Neutrophil (primary cell): ENCODE results near the gene LPP.

Experiments
- H3K27ac ChIP-seq: fragments of 200-600 bp; sonication (generic); 2 replicates; pipeline ENCODE4 v1.5.1; 2016; ENCODE audit warnings: mild to moderate bottlenecking, moderate library complexity
- H3K27me3 ChIP-seq: fragments of 200-600 bp; sonication (generic); 2 replicates; pipeline ENCODE4 v1.6.0; 2016; ENCODE audit warnings: mild to moderate bottlenecking
- H3K36me3 ChIP-seq: fragments of 200-600 bp; sonication (generic); 2 replicates; pipeline ENCODE4 v1.5.1; 2017
- H3K4me1 ChIP-seq, 2 experiments: fragments of 200-600 bp in 1 of 2; sonication (generic) in 1 of 2; 1 replicate in 1 of 2; 2 replicates in 1 of 2; pipeline versions ENCODE4 v1.5.1 to v1.6.1; 2013 to 2016; ENCODE audit warnings: low read depth in 1 of 2, low read length in 1 of 2, mild to moderate bottlenecking in 1 of 2, moderate library complexity in 1 of 2; ENCODE audit not compliant: control insufficient read depth in 1 of 2, insufficient read depth in 1 of 2
- H3K4me3 ChIP-seq, 2 experiments: fragments of 200-600 bp in 1 of 2; sonication (generic) in 1 of 2; 1 replicate in 1 of 2; 2 replicates in 1 of 2; pipeline ENCODE4 v1.5.1; 2013 to 2016; ENCODE audit warnings: low read depth in 1 of 2, low read length in 1 of 2, mild to moderate bottlenecking in 1 of 2, moderate library complexity in 1 of 2
- H3K9me3 ChIP-seq: fragments of 200-600 bp; sonication (generic); 2 replicates; pipeline ENCODE4 v1.5.1; 2016
- TF ChIP-seq, protein P1 (sequence below): fragments of 200-600 bp; sonication (generic); IDR thresholded peaks from 2 replicates; pipeline ENCODE4 v1.5.1; 2016; ENCODE audit warnings: antibody characterized with exemption

Gene LPP

DNA sequence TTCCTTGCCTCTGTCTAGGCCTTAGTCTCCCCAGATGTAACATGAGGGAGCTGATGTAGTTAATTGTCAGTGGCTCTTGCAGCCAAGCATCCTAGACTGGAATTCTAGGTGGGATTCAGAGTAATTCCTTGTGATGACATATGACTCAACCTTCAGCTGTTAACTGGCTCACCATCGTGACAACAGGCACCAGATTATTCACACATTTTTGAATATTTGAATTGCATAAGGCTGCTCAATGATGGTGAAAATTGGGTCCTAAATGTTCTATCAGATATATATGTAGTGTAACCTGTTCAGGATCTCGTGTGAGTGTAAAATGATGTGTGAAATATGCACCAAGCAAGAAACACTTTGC lies 405.1 kb downstream of the LPP start:
- Histone ChIP-seq H3K27me3 (no peaks in the 10 kb centered on the region), H3K4me3 (no peak overlapping the region), H3K4me1 (peaks cover 0 to 31% of the 10 kb centered on the region in 2 experiments), H3K9me3 (no peaks in the 10 kb centered on the region), H3K36me3 (no peaks in the 10 kb centered on the region), H3K27ac (no peak overlapping the region)
- TF ChIP-seq, protein P1, sequence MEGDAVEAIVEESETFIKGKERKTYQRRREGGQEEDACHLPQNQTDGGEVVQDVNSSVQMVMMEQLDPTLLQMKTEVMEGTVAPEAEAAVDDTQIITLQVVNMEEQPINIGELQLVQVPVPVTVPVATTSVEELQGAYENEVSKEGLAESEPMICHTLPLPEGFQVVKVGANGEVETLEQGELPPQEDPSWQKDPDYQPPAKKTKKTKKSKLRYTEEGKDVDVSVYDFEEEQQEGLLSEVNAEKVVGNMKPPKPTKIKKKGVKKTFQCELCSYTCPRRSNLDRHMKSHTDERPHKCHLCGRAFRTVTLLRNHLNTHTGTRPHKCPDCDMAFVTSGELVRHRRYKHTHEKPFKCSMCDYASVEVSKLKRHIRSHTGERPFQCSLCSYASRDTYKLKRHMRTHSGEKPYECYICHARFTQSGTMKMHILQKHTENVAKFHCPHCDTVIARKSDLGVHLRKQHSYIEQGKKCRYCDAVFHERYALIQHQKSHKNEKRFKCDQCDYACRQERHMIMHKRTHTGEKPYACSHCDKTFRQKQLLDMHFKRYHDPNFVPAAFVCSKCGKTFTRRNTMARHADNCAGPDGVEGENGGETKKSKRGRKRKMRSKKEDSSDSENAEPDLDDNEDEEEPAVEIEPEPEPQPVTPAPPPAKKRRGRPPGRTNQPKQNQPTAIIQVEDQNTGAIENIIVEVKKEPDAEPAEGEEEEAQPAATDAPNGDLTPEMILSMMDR: no peak

DNA sequence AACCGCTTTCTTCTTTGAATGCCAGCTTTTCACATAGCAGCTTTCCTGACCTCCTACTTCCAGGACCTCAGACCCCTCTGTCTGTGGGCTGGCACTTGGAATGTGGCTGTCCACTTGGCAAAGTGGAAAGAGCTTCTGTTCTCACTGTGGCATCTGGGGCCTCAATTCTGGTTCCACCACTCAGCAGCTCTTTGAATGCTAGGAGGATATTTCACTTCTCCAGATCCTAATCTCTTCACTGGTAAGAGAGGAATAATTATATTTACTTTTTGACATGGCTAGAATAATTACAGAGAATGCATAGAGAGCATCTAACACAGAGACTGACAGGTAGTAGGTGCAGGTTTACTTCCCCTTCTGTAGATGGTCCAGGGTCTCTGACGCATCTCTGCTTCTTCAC lies 405.9 kb downstream of the LPP start:
- no peak overlapping the region for H3K4me3 ChIP-seq

DNA sequence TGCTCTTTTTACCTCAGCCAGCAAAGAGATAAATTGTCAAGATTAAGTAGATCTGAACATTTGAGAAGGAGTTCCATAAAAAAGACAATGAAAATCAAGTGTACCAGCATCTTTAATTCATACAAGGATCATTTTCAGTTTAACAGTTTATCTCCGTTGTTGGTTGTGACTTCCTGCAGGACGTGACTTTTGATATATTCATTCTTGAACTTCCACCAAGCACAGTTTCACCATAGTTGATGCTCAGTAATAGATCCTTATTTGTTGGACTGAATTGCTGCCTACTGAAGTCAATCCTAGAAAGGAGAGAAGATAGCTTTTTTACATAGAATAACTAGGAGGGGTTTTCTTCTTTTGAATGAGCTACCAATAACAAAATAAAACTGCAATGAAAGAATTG lies 408.2 kb downstream of the LPP start:
- Histone ChIP-seq H3K4me1 (peaks cover 0 to 17% of the 10 kb centered on the region in 2 experiments), H3K27me3 (no peaks in the 10 kb centered on the region), H3K4me3 (no peak overlapping the region), H3K36me3 (no peaks in the 10 kb centered on the region), H3K27ac (no peak overlapping the region), H3K9me3 (no peaks in the 10 kb centered on the region)
- TF ChIP-seq, protein P1: no peak

More for the DNA sequence above, 405.9 kb downstream of the LPP start:
- Histone ChIP-seq H3K9me3 (no peaks in the 10 kb centered on the region), H3K4me1 (peaks cover 0 to 30% of the 10 kb centered on the region in 2 experiments), H3K27me3 (no peaks in the 10 kb centered on the region), H3K27ac (no peak overlapping the region), H3K36me3 (no peaks in the 10 kb centered on the region)
- TF ChIP-seq, protein P1: no peak

DNA sequence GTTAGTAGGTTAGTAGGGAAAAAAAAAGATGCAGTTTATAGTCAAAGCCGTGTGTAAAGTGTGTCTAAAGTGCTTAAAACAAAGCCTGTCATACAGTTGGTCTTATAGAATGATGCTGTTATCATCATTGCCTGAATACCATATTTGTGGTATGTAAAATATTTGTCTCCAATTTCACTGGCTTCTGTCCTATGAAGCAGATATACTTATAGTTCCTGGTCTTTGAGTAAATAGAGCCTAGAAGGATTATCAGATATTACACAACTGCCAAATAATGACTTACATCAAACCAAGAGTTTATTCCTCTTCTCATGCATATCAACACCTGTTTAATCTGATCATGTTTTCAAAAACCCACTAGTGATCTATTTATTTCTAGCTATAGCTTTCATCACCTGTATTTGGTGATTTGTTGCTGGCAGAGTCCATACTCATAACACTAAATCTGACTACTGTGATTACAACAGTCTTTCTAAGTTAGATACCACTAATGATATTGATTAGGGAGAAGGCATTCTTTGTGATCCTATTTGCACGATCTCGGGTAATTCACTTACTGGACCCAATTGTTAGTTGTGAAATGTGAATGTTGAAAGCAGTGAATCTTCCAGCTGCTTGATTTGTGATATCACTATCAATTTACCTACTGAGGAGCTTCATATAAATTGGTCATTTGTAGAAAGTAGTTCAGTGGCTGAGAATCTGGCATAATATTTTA lies 413.7 kb downstream of the LPP start:
- H3K36me3 ChIP-seq: no peaks in the 10 kb centered on the region
- H3K9me3 ChIP-seq: no peaks in the 10 kb centered on the region
- H3K27me3 ChIP-seq: no peaks in the 10 kb centered on the region
- peaks cover 4 to 14% of the 10 kb centered on the region in 2 experiments for H3K4me1 ChIP-seq
- H3K4me3 ChIP-seq: no peak overlapping the region
- no peak overlapping the region for H3K27ac ChIP-seq
- TF ChIP-seq, protein P1: no peak

DNA sequence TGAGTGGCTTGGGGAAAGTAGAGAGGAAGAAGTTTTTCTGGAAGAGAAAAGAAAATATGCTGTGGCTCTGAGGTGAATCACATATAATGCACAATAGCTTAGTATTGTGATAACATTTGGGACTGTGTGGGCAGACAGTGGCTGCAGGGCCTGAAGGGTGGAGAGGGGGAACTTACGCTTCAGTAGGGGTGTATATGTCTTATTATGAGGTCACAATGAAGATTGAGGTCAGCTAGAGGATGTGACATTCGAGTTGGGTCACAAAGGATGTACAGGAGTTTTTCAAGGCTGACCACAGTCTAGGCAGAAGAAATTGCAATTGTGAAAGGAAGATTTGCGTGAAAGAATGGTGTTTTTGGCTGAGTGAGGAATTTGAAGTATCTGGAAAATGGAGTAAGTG lies 414.8 kb downstream of the LPP start:
- H3K9me3 ChIP-seq: no peaks in the 10 kb centered on the region
- H3K4me3 ChIP-seq: no peak overlapping the region
- no peaks in the 10 kb centered on the region for H3K27me3 ChIP-seq
- peaks cover 4 to 24% of the 10 kb centered on the region in 2 experiments for H3K4me1 ChIP-seq
- H3K27ac ChIP-seq: no peak overlapping the region
- no peaks in the 10 kb centered on the region for H3K36me3 ChIP-seq
- TF ChIP-seq, protein P1: no peak
